ENCODE data around the gene ETS1. TPM values are rescaled to one million over a fixed set of nuclear protein-coding genes. Genes with fewer than 3 reads are reported as not detected.

The ETS1 gene
- total and polyA plus RNA-seq, 4 donors = 20.7 to 154 (median 78.7) TPM

GRCh38 chr11:128468111-128468510, 119.2 kb downstream of the ETS1 start:
- peak overlapping the region in 1 of 2 donors; percentile 34 for H3K9ac ChIP-seq (ENCODE audit: insufficient read depth in 1 of 2, low read length in 2 of 2)
- ATAC-seq (ENCODE audit: insufficient read depth, low FRiP score) = no peak
- DNase-seq = no peak
- no peak for TF ChIP-seq CTCF (IDR thresholded peaks at IDR 0.05; ENCODE audit: control extremely low read depth, extremely low read depth)
- H3K27me3 ChIP-seq (ENCODE audit: control insufficient read depth in 3 of 3, insufficient read depth in 3 of 3, low read length in 2 of 3) = no peaks in the 10 kb centered on the region
- H3K9me3 ChIP-seq (ENCODE audit: control insufficient read depth in 4 of 4, insufficient read depth in 3 of 4, low read length in 3 of 4) = no peaks in the 10 kb centered on the region
- H3K4me3 ChIP-seq = no peak overlapping the region
- 45 to 68% methylated on average over 1 of the region's 1 CpG for WGBS, 2 donors
- peaks cover 0 to 51% (median 3%) of the 10 kb centered on the region in 5 donors for H3K4me1 ChIP-seq (ENCODE audit: control insufficient read depth in 5 of 5, insufficient read depth in 5 of 5, low read length in 5 of 5)
- peaks cover 0 to 34% (median 21%) of the 10 kb centered on the region in 4 donors for H3K36me3 ChIP-seq (ENCODE audit: control insufficient read depth in 4 of 4, insufficient read depth in 4 of 4, low read length in 4 of 4)
- H3K27ac ChIP-seq (ENCODE audit: low read depth in 1 of 2, low read length in 1 of 2) = peak overlapping the region; percentile 84 to 92

GRCh38 chr11:128467610-128468041, 119.7 kb downstream of the ETS1 start:
- no peak for TF ChIP-seq CTCF (IDR thresholded peaks at IDR 0.05; ENCODE audit: control extremely low read depth, extremely low read depth)
- H3K9ac ChIP-seq (ENCODE audit: insufficient read depth in 1 of 2, low read length in 2 of 2) = no peak overlapping the region
- ATAC-seq (ENCODE audit: insufficient read depth, low FRiP score) = no peak
- peaks cover 0 to 47% (median 3%) of the 10 kb centered on the region in 5 donors for H3K4me1 ChIP-seq (ENCODE audit: control insufficient read depth in 5 of 5, insufficient read depth in 5 of 5, low read length in 5 of 5)
- no peak overlapping the region for H3K4me3 ChIP-seq
- WGBS, 2 donors = 57 to 72% methylated on average over 9 of the region's 9 CpGs
- H3K27me3 ChIP-seq (ENCODE audit: control insufficient read depth in 3 of 3, insufficient read depth in 3 of 3, low read length in 2 of 3) = no peaks in the 10 kb centered on the region
- no peak for DNase-seq
- no peaks in the 10 kb centered on the region for H3K9me3 ChIP-seq (ENCODE audit: control insufficient read depth in 4 of 4, insufficient read depth in 3 of 4, low read length in 3 of 4)
- peak overlapping the region; percentile 84 to 92 for H3K27ac ChIP-seq (ENCODE audit: low read depth in 1 of 2, low read length in 1 of 2)
- H3K36me3 ChIP-seq (ENCODE audit: control insufficient read depth in 4 of 4, insufficient read depth in 4 of 4, low read length in 4 of 4) = peaks cover 0 to 36% (median 23%) of the 10 kb centered on the region in 4 donors

- DNase-seq (no peak), ATAC-seq (ENCODE audit: insufficient read depth, low FRiP score) (no peak)
- peak overlapping the region; percentile 84 to 90 for H3K27ac ChIP-seq (ENCODE audit: low read depth in 1 of 2, low read length in 1 of 2)
- H3K4me1 ChIP-seq (ENCODE audit: control insufficient read depth in 5 of 5, insufficient read depth in 5 of 5, low read length in 5 of 5) = peaks cover 0 to 42% (median 3%) of the 10 kb centered on the region in 5 donors
- TF ChIP-seq CTCF (IDR thresholded peaks at IDR 0.05; ENCODE audit: control extremely low read depth, extremely low read depth) = no peak
- H3K9me3 ChIP-seq (ENCODE audit: control insufficient read depth in 4 of 4, insufficient read depth in 3 of 4, low read length in 3 of 4) = no peaks in the 10 kb centered on the region
- WGBS, 2 donors = 87 to 94% methylated on average over 6 of the region's 6 CpGs
- H3K4me3 ChIP-seq = no peak overlapping the region
- H3K9ac ChIP-seq (ENCODE audit: insufficient read depth in 1 of 2, low read length in 2 of 2) = no peak overlapping the region
- no peaks in the 10 kb centered on the region for H3K27me3 ChIP-seq (ENCODE audit: control insufficient read depth in 3 of 3, insufficient read depth in 3 of 3, low read length in 2 of 3)
- H3K36me3 ChIP-seq (ENCODE audit: control insufficient read depth in 4 of 4, insufficient read depth in 4 of 4, low read length in 4 of 4) = peaks cover 3 to 32% (median 22%) of the 10 kb centered on the region in 4 donors
Measured at GRCh38 chr11:128467041-128467440, 120.3 kb downstream of the ETS1 start.

Data from lung (tissue), 12 donors.